Ovary (tissue), 3 donors: ENCODE results near the gene MRAP2.

Source experiments
- CTCF ChIP-seq, 3 donors: fragments of 450-650 bp in 2 of 3; fragments of 200-600 bp in 1 of 3; IDR thresholded peaks; one replicate each; pipeline versions ENCODE4 v1.5.1 to v1.8.0; 2016 to 2022; ENCODE audit warnings: antibody characterized with exemption in 3 of 3, mild to moderate bottlenecking in 1 of 3
- EP300 ChIP-seq: sonication (generic); formaldehyde crosslinking; IDR thresholded peaks from one replicate; pipeline ENCODE4 v1.6.1; 2017; ENCODE audit warnings: antibody characterized with exemption
- POLR2A ChIP-seq: fragments of 450-650 bp; IDR thresholded peaks from one replicate; pipeline ENCODE4 v1.6.1; 2017; ENCODE audit warnings: antibody characterized with exemption, mild to moderate bottlenecking, moderate library complexity
- donor health status: DM: no; HTN: no; CAD: no.

DNA sequence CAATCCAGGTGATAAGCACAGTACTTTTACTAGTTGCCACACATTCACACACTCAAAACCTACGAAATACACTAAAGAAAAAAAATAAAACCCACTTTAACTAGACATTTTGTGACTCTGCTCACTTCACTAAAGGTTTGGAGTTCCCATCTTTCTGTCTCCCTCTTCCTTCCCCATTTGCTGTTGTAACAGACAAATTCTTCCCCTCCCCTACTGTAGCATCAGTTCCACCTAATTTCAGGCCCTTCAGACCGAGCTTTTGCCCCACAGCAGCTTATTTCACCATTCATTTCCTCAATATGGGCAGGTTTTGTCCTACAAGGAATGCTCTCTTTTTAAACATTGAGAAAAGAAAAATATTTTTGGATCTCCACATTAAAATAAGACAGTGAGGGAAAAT is 31.3 kb upstream of the MRAP2 start:
- TF ChIP-seq CTCF (IDR thresholded peaks at IDR 0.05) (no peak), POLR2A (no peak), EP300 (no peak)
